IPS-NIHi7 (cell line): Measurements from ENCODE around the gene ZNF610.
"Not testable (repeated sequence)": the region's sequence is repeated elsewhere in the genome, so short reads cannot be mapped to it uniquely, and the experiment has no call there.

Experiments used
- DNase-seq: peaks from one replicate; pipeline ENCODE4 v3.0.0; 2012; ENCODE audit warnings: mixed read lengths; ENCODE audit errors: extremely low spot score

ZNF610 gene

DNA sequence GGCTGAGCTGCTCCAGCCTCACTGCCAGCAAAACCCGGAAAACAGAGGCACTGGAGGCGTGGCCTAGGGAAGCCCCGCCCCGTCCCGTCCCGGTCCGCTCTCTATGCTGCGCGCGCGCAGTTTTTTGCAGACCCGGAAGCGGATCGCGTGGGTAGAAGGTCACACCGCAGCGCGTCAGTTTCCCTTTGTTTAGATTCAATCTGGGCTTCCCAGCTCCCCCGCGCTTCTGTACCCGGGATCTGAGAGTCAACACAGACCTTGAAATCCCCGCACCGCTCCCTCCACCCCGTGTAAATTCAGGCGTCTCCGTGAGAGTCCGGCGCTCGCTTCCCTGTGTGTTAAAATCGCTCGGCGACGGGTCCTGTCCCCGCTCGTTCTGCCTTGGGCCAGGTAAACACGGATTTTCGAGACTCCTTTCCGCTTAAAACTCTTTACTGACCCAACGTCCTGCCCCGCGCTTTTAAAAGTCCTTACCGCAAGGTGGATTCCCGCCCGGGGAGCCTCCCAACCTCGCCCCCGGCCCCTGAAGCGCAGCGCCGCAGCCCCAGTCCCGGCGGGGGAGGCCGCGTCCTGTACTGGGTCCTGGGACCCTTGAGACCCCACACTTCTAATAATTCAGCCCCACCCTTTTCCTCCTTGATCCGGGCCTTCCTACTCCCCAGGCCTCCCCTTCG is at the start of gene ZNF610:
ZNF610 (plus strand) TSS at position 127 of the 674 bp plus-strand sequence. CDS start 12,930 bp downstream, outside the sequence.
- DNase-seq = peak; percentile 91

DNA sequence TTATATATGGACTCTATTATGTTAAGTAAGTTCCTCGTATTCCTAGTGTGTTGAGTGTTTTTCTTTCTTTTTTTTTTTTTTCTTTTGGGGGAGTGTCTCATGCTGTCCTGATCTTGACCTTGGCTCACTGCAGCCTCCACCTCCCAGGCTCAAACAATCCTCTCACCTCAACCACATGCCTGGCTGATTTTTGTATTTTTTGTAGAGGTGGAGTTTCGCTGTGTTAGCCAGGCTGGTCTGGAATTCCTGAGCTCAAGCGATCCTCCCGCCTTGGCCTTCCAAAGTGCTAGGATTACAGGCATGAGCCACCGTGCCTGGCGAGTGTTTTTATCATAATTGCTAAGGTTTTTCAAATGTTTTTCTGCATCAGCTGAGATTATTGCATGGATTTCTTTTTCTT is 49.8 kb upstream of the ZNF610 start:
- no peak for DNase-seq

DNA sequence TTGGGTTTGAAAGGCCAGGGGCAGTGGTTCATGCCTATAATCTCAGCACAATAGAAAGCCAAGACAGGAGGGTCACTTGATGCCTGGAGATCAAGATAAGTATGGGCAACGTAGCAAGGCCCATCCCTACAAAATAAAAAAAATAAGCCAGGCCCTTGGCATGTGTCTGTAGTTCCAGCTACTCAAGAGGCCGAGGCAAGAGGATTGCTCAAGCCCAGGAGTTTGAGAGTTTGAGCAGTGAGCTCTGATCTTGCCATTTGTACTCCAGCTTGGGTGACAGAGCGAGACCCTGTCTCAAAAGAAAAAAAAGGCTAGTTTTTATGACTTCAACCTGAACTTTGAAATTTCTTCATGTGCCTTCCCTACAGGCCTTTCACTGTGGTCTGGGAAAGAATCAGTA is 44.3 kb upstream of the ZNF610 start:
- DNase-seq = no peak

DNA sequence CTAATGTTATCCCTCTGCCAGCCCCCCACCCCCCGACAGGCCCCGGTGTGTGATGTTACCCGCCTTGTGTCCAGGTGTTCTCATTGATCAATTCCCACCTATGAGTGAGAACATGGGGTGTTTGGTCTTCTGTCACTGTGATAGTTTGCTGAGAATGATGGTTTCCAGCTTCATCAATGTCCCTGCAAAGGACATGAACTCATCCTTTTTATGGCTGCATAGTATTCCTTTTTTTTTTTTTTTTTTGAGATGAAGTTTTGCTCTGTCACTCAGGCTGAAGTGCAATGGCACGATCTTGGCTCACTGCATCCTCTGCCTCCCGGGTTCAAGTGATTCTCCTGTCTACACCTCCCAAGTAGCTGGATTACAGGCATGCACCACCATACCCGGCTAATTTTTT is 43.1 kb upstream of the ZNF610 start:
- DNase-seq = not testable (repeated sequence)

DNA sequence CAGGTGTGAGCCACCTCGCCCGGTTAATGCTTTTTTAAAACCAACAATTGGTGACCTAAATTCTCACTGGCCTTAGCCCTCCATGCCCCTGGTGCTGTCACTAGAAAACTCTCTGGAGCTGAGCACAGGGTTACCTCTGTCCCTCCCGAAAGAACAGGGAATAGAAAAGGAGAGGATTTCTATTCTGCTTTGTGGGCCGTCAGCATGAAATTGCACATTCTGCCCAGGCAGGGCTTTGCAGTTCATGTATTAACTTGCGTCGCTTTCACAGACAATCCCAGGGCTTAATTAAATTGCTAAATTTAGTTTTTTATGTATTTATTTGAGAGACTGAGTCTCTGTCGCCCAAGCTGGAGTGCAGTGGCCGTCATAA is 39.7 kb upstream of the ZNF610 start:
- DNase-seq = no peak

DNA sequence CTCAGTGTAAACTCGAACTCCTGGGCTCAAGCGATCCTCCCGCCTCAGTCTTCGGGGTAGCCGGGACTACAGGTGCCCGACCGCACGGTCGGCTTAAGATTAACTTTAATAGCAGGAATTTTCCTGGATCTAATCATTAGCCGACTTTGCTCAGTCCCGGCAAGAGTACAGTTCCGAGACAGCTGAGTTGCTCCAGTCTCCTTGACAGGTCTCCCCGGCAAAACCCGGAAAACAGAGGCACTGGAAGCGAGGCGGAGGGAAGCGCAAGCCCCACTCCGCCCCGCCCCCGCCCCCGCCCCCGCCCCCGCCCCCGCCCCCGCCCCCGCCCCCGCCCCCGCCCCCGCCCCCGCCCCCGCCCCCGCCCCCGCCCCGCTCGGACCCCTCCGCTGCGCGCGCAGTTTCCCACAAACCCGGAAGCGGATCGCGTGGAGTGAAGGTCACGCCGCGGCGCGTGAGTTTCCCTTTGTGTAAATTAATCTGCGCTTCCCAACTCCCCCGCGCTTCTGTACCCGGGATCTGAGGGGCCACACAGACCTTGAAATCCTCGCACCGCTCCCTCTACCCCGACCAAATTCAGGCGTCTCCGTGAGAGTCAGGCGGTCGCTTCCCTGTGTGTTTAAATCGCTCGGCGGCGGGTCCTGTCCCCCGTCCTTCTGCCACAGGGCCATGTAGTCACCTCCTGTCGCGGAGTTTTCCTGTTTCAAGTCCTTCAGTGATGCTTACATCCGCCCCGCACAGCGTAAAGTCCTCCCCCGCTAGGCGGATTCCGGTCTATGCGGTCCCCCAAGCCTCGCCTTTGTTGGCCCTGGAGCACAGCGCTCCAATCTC is 39.1 kb upstream of the ZNF610 start, which contains the start of gene ZNF480:
ZNF480 (plus strand) TSS at position 397 of the 828 bp plus-strand sequence. CDS start 3,244 bp downstream, outside the sequence.
- DNase-seq = peak; percentile 81

DNA sequence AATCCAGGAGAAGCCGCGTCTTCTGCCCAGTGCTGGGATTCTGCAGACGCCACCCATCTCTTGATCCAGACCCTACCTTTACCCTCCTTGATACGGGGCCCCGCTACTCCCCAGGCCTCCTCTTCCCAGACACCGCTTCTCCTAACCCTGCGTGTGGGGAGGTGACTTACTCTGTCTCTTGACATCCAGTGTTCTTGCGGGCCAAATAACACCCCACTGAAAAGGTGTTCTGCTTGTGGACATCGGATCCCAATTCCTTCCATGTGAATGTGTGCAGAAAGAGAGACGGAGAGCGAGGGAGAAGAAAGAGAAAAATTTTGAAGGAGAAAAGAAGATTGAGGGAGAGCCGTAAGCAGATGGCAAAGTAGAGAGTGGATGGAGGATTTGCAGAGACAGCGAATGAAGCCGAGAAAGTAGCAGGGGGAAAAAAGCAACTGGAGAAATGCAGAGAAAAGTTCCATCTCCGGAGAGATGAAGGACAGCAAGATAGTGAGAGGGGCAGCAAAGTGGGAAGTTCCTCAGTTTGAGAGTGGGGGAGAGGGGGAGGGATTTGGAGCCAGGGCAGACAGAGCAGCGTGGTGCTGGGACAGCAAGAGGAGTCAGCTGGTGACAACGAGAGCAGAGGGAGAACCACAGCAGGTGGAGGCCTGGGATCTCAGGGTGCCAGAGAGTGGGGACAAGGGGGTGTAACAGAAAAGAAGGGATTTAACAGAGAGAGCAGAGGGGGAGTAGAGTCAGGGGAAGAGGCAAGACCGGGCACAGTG is 38.3 kb upstream of the ZNF610 start:
- no peak for DNase-seq

DNA sequence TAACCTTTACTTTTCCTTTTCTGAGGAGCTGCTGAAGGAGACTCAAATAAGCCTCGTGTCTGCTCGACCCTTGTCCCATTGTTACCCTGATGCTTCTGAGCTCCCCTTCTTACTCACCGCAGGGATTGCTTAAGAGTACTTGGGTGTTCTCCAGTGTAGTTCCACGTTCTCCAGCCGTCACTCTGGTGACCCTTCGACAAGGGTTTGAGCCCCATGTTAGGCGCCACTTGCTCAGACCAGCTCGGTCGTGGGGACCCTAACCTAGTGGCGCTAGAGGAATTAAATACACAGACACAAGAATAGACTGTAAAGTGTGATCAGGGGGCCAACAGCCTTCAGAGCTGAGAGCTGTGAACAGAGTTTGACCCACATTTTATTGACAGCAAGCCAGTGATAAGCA is 28.8 kb upstream of the ZNF610 start:
- DNase-seq = no peak

DNA sequence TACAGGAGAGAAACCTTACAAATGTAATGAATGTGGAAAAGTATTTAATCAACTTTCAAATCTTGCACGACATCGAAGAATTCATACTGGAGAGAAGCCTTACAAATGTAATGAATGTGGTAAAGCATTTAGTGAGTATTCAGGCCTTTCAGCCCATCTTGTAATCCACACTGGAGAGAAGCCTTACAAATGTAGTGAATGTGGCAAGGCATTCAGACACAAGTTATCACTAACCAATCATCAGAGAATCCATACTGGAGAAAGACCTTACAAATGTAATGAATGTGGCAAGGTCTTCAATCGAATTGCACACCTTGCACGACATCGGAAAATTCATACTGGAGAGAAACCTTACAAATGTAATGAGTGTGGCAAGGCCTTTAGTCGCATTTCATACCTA is 13.6 kb upstream of the ZNF610 start:
- no peak for DNase-seq

DNA sequence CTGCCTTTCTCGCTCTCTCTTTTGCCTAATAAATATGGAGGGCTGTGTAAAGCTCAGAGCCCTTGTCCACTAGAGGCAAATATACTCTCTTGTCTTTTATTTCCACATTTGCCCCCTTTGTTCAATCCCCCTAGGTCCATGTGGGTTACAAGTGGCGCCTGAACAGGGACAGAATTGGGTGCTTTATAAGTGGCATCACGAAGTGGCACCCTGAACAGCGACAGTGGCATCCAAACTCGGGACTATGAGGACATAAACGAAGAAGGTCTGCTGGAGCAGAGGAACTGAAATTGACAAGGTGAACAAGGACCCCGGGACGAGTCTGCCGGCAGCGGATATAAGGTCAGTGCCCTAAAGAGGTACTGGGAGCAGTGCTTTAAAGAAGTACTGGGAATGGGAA is 4.3 kb upstream of the ZNF610 start:
- DNase-seq = no peak

DNA sequence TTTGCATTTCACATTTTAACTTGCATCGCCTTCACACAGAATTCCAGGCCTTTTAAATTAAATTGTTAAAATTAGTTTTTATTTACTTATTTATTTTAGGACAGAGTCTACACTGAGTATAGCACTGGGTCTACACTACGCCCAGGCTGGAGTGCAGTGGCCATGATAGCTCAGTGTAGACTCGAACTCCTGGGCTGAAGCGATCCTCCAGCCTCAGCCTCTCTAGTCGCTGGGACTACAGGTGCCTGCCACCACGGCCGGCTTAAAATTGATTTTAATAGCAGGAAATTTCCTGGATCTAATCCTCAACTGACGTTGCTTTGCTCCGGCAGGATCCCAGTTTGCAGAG is 301 bp upstream of the ZNF610 start:
- no peak for DNase-seq

DNA sequence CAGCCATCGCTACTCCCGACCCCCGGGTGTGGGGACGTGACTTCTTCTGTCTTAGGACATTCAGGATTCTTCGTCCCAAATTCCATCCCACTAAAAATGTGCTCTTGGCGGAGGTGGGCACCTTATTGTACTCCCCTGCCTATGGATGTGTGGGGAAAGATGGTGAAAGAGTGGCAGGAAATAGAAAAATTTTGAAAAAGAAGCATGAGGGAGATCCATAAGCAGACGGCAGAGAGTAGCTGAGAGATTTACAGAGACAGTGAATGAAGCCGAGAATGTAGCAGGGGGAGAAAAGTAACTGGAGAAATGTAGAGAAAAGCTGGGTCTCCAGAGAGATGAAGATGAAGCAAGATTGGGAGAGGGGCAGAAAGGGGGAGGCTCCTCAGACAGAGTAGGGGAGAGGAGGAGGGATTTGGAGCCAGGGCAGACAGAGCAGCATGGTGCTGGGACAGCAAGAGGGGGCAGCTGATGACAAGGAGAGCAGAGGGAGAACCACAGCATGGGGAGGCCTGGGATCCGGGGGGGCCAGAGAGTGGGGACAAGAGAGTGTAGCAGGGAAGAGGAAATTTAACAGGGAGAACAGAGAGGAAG is 843 bp downstream of the ZNF610 start:
- DNase-seq = no peak

DNA sequence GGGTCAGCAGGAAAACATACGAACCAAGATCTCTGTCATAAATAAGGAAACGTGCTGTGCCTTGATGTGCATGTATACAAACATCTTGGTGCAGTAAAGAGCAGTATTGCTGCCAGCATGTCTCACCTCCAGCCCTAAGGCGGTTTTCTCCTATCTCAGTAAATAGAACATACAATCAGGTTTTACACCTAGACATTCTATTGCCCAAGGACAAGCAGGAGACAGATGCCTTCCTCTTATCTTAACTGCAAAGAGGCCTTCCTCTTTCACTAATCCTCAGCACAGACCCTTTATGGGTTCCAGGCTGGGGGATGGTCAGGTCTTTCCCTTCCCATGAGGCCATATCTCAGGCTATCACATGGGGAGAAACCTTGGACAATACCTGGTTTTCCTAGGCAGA is 3.0 kb downstream of the ZNF610 start:
- DNase-seq = not testable (repeated sequence)

DNA sequence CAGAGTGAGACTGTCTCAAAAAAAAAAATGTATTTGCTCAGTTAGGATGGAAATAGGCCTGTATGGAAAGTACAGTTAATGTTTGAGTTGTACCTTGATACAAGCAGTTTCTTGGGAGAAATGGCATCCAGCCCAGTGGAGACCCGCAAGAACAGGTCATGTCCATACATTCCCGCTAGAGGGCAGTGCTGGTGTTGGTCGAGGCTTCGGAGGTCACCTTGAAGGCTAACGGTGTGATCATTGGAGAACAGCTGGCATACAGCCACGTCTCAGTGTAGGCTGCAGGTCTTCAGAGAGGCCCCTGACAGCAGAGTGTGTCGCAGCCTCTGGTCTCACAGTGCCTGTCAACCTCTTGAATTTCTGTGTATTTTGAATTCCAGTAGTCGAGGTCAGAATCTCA is 7.5 kb downstream of the ZNF610 start:
- peak; percentile 92 for DNase-seq

DNA sequence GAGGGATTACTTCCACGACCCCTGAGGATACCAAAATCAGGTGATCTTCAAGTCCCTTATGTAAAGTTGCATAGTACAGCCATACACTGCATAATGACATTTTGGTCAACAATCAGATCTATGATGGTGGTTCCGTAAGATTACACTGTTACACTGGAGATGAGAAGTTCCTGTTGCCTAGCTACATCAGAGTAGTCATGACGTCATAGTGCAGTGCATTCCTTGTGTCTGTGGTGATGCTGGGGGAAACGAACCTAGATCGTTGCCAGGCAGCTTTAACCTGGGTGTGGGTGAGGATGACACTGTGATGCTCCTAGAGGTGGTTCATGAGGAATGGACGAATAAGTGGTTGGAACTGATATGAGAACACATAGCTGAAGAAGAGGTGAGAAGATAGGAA is 9.1 kb downstream of the ZNF610 start:
- no peak for DNase-seq

DNA sequence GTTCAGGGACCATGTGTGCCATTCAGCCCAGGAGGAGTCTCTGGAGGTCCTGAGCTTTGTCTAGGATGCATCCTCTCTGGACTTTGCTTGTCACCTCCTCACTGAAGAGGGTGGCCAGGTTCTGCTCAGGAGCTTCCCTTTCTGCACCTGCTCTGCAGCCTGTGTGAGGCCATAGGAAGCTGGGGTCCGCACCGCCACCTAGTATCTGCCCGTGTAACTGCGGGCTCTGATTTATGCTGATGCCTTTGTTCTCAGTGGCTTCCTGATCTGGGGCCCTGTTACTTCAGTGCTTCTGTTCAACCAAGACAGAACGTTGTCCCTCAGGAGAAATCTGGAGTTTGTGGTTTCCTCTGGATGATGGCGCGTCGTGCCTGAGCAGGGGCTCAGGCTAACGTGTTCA is 15.5 kb downstream of the ZNF610 start:
- DNase-seq = peak; percentile 76

DNA sequence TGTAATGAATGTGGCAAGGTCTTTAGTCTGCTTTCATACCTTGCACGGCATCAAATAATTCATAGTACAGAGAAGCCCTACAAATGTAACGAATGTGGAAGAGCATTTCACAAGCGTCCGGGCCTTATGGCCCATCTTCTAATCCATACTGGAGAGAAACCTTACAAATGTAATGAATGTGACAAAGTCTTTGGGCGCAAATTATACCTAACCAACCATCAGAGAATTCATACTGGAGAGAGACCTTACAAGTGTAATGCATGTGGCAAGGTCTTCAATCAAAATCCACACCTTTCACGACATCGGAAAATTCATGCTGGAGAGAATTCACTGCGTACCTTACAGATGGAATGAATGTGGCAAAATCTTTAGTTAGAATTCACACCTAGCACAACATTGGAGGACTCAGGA is 30.4 kb downstream of the ZNF610 start:
- no peak for DNase-seq

DNA sequence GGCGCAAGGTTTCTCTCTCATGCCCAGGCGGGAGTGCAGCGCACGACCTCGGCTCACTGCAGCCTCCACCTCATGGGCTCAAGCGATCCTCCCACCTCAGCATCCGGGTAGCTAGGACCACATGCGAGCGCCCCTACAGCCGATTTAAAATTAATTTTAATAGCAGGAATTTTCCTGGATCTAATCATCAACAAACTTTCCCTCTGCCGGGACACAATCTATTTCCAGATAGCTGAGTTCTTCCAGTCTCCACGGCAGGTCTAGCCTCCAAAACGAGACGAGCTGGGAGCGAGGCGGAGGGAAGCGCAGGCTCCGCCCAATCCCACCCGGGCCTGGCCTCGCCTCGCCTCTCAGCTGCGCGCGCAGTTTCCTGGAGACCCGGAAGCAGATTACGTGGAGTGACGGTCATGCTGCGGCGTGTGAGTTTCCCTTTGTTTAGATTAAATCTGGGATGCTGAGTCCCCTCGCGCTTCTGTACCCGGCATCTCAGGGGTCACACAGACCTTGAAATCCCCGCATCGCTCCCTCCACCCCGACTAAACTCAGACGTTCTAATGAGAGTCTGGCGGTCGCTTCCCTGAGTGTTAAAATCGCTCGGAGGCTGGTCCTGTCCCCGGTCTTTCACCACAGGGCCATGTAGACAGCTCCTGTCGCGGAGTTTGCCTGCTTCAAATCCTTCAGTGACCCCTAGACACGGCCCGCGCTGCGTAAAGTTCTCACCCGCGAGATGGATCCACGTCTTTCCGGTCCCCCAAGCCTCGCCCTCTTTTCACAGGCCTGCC is 33.7 kb downstream of the ZNF610 start, which contains the start of gene ZNF880:
ZNF880 (plus strand) TSS at position 365 of the 782 bp plus-strand sequence; CDS start at position 408, 43 bp downstream.
- peak; percentile 97 for DNase-seq

DNA sequence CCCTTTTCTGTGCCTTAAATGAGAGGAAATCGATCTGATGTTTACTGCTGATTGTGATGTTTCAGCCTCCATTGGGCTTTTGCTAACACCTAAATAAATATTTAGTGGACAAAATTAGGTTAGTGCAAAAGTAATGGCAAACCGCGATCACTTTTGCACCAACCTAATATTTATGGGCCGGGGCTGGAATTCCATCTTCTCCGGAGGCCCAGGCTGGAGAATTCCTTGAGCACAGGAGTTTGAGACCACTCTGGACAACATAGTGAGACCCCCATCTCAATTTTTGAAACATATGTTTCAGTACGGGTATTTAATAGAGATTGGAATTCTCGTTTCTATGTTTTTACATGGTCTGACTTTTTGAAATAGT is 34.3 kb downstream of the ZNF610 start:
- no peak for DNase-seq

DNA sequence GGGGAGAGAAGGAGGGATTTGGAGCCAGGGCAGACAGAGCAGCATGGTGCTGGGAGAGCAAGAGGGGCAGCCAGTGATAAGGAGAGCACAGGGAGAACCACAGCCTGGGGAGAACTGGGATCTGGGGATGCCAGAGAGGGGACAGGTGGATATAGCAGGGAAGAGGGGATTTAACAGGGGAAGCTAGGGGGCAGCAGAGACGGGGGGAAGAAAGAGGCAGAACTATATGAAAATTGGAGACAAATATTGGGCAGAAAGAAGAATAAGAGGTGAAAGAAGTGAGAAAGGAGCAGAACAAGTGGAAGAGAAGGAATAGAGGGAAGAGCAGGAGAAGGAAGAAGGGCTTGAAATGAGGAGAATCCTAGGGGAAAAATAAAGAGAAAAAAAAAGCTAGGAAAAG is 55.1 kb downstream of the ZNF610 start:
- peak; percentile 50 for DNase-seq
